Common myeloid progenitor, CD34-positive (primary cell): ENCODE data around the gene PNKD.

Experiments
- CTCF ChIA-PET: fragments of 350-600 bp; sonication (Branson Sonifier 250); formaldehyde crosslinking; loops from one replicate; lab custom pipeline; 2021; ENCODE audit warnings: antibody characterized with exemption; lab: Charles Lee
- POLR2A ChIA-PET: fragments of 350-600 bp; sonication (Branson Sonifier 250); formaldehyde crosslinking; loops from one replicate; lab custom pipeline; 2021; ENCODE audit warnings: antibody characterized with exemption; lab: Charles Lee
- DNase-seq, 3 donors: peaks; one replicate each; pipeline versions ENCODE4 v3.0.0 to v3.0.0-alpha.2; 2013
- H3K27ac ChIP-seq, 2 experiments: 1 replicate in 1 of 2; 2 replicates in 1 of 2; pipeline ENCODE4 v1.7.0; 2013; ENCODE audit warnings: inconsistent platforms in 2 of 2, low read length in 2 of 2, mild to moderate bottlenecking in 2 of 2, low read depth in 1 of 2, moderate library complexity in 1 of 2; ENCODE audit not compliant: severe bottlenecking in 2 of 2, insufficient read depth in 1 of 2, poor library complexity in 1 of 2
- H3K27me3 ChIP-seq, 5 experiments: replicated peaks in 2 of 5; 1 replicate in 3 of 5; 2 replicates in 2 of 5; pipeline versions ENCODE4 v1.6.1 to v1.7.0; 2013; ENCODE audit warnings: low read length in 4 of 5, mild to moderate bottlenecking in 2 of 5, moderate library complexity in 2 of 5, inconsistent platforms in 1 of 5; ENCODE audit not compliant: insufficient read depth in 5 of 5, control insufficient read depth in 4 of 5
- H3K36me3 ChIP-seq, 4 experiments: 1 replicate in 2 of 4; 2 replicates in 2 of 4; pipeline versions ENCODE4 v1.6.1 to v1.7.0; 2013; ENCODE audit warnings: low read length in 3 of 4, control low read depth in 1 of 4, mild to moderate bottlenecking in 1 of 4; ENCODE audit not compliant: control insufficient read depth in 4 of 4, insufficient read depth in 4 of 4
- H3K4me1 ChIP-seq, 4 experiments: 1 replicate in 3 of 4; 2 replicates in 1 of 4; pipeline versions ENCODE4 v1.6.1 to v1.7.1; 2013; ENCODE audit warnings: low read length in 3 of 4, mild to moderate bottlenecking in 3 of 4, control low read depth in 1 of 4, inconsistent platforms in 1 of 4, moderate library complexity in 1 of 4; ENCODE audit not compliant: control insufficient read depth in 4 of 4, insufficient read depth in 4 of 4; ENCODE audit errors: control extremely low read depth in 1 of 4
- H3K4me3 ChIP-seq, 7 experiments: 1 replicate in 4 of 7; 2 replicates in 3 of 7; pipeline versions ENCODE4 v1.5.1 to v1.7.0; 2013; ENCODE audit warnings: mild to moderate bottlenecking in 7 of 7, low read length in 6 of 7, moderate library complexity in 6 of 7, inconsistent platforms in 2 of 7, low read depth in 2 of 7, control low read depth in 1 of 7; ENCODE audit not compliant: insufficient read depth in 4 of 7, control insufficient read depth in 1 of 7; ENCODE audit errors: extremely low read depth in 1 of 7
- H3K9me3 ChIP-seq, 5 experiments: 1 replicate in 4 of 5; 2 replicates in 1 of 5; pipeline versions ENCODE4 v1.6.1 to v1.7.1; 2013; ENCODE audit warnings: low read length in 4 of 5, mild to moderate bottlenecking in 2 of 5, inconsistent platforms in 1 of 5, low read depth in 1 of 5, moderate library complexity in 1 of 5; ENCODE audit not compliant: control insufficient read depth in 4 of 5, insufficient read depth in 2 of 5; ENCODE audit errors: control extremely low read depth in 1 of 5
- WGBS: methylation state at CpG from one replicate; pipeline ENCODE4 v1.1.5; 2013; ENCODE audit not compliant: insufficient coverage; 5-methylcytosine and 5-hydroxymethylcytosine counted together

Gene PNKD

GRCh38 chr2:218294430-218295022 is 24.2 kb downstream of the PNKD start:
- no peak overlapping the region for H3K27ac ChIP-seq
- CTCF ChIA-PET: interaction anchor here (1.0 to 23.0 kb wide), 10 partner anchors 8 to 100 kb away, joined by 3 to 451 read pairs (median 14); partner anchors contain the start of genes AAMP, CATIP and PNKD
- no peak overlapping the region for H3K4me3 ChIP-seq
- POLR2A ChIA-PET: no interaction called here
- WGBS: 91% methylated on average over 4 of the region's 5 CpGs
- H3K27me3 ChIP-seq: no peaks in the 10 kb centered on the region
- peaks cover 11 to 48% (median 40%) of the 10 kb centered on the region in 4 experiments for H3K4me1 ChIP-seq
- no peak for DNase-seq
- H3K9me3 ChIP-seq: no peaks in the 10 kb centered on the region
- no peaks in the 10 kb centered on the region for H3K36me3 ChIP-seq

GRCh38 chr2:218295029-218295428 is 24.7 kb downstream of the PNKD start:
- Histone ChIP-seq H3K9me3 (no peaks in the 10 kb centered on the region), H3K4me3 (no peak overlapping the region), H3K36me3 (no peaks in the 10 kb centered on the region), H3K27ac (no peak overlapping the region), H3K4me1 (peaks cover 6 to 43% (median 35%) of the 10 kb centered on the region in 4 experiments), H3K27me3 (no peaks in the 10 kb centered on the region)
- DNase-seq: no peak
- 95% methylated on average over 6 of the region's 7 CpGs for WGBS
- ChIA-PET POLR2A (interaction anchor here (0.6 kb wide), 1 partner anchor 52 kb away, joined by 3 read pairs; no protein-coding TSS in a partner anchor), CTCF (interaction anchor here (1.0 to 23.0 kb wide), 11 partner anchors 8 to 110 kb away, joined by 3 to 451 read pairs (median 14); partner anchors contain the start of genes AAMP, CATIP and PNKD)

- POLR2A ChIA-PET: no interaction called here
These were observed 25.9 kb downstream of the PNKD start for GRCh38 chr2:218296200-218296599.

GRCh38 chr2:218296847-218297246 is 26.5 kb downstream of the PNKD start:
- Histone ChIP-seq H3K4me3 (no peak overlapping the region), H3K27ac (no peak overlapping the region), H3K4me1 (peaks cover 0 to 30% (median 19%) of the 10 kb centered on the region in 4 experiments), H3K27me3 (no peaks in the 10 kb centered on the region), H3K36me3 (no peaks in the 10 kb centered on the region), H3K9me3 (no peaks in the 10 kb centered on the region)
- WGBS: 92% methylated on average over 6 of the region's 7 CpGs
- ChIA-PET CTCF (interaction anchor here (1.0 to 23.0 kb wide), 8 partner anchors 10 to 108 kb away, joined by 3 to 451 read pairs (median 14); partner anchors contain the start of genes AAMP, CATIP and PNKD), POLR2A (no interaction called here)
- peak in 1 of 3 donors; percentile 23 for DNase-seq

More at GRCh38 chr2:218296200-218296599, 25.9 kb downstream of the PNKD start:
- Histone ChIP-seq H3K9me3 (no peaks in the 10 kb centered on the region), H3K36me3 (no peaks in the 10 kb centered on the region), H3K27ac (no peak overlapping the region), H3K4me1 (peaks cover 0 to 34% (median 25%) of the 10 kb centered on the region in 4 experiments), H3K4me3 (no peak overlapping the region), H3K27me3 (no peaks in the 10 kb centered on the region)
- WGBS: 100% methylated on average over 1 of the region's 1 CpG
- no peak for DNase-seq
- CTCF ChIA-PET: interaction anchor here (1.0 to 23.0 kb wide), 9 partner anchors 8 to 109 kb away, joined by 3 to 451 read pairs (median 14); partner anchors contain the start of genes AAMP, CATIP and PNKD

GRCh38 chr2:218298314-218298875 is 28.1 kb downstream of the PNKD start:
- Histone ChIP-seq H3K36me3 (no peaks in the 10 kb centered on the region), H3K9me3 (no peaks in the 10 kb centered on the region), H3K4me1 (peaks cover 0 to 18% (median 9%) of the 10 kb centered on the region in 4 experiments), H3K27me3 (no peaks in the 10 kb centered on the region), H3K27ac (no peak overlapping the region), H3K4me3 (no peak overlapping the region)
- ChIA-PET POLR2A (no interaction called here), CTCF (interaction anchor here (1.2 to 23.0 kb wide), 6 partner anchors 8 to 96 kb away, joined by 3 to 451 read pairs (median 173); partner anchors contain the start of genes AAMP, CATIP and PNKD)
- DNase-seq: no peak
- 97% methylated on average over 6 of the region's 6 CpGs for WGBS

- Histone ChIP-seq H3K36me3 (no peaks in the 10 kb centered on the region), H3K4me3 (no peak overlapping the region), H3K27ac (no peak overlapping the region), H3K27me3 (no peaks in the 10 kb centered on the region), H3K4me1 (peaks cover 0 to 10% (median 3%) of the 10 kb centered on the region in 4 experiments), H3K9me3 (no peaks in the 10 kb centered on the region)
- POLR2A ChIA-PET: interaction anchor here (1.1 to 2.5 kb wide), 2 partner anchors 23 to 96 kb away, joined by 4 to 7 read pairs; no protein-coding TSS in a partner anchor
- 100% methylated on average over 2 of the region's 4 CpGs for WGBS
- DNase-seq: no peak
- CTCF ChIA-PET: interaction anchor here (0.9 to 23.0 kb wide), 6 partner anchors 8 to 59 kb away, joined by 4 to 451 read pairs (median 173); partner anchors contain the start of genes AAMP, CATIP and PNKD
These were observed 29.8 kb downstream of the PNKD start for GRCh38 chr2:218300141-218300540.
